CD4-positive, alpha-beta T cell (primary cell): ENCODE measurements around the gene GPR61. TPM values are rescaled to one million over a fixed set of nuclear protein-coding genes. Genes with fewer than 3 reads are reported as not detected.

Experiments
- ATAC-seq: fragments of 200-7000 bp; cut with Tn5 transposase; one replicate; pipeline ENCODE4 v1.10.0; 2022; ENCODE audit warnings: mild to moderate bottlenecking; ENCODE audit not compliant: poor library complexity
- CTCF ChIA-PET: fragments of 350-600 bp; sonication (Branson Sonifier 250); formaldehyde crosslinking; loops from one replicate; lab custom pipeline; 2021; ENCODE audit warnings: antibody characterized with exemption, inconsistent platforms; lab: Charles Lee
- POLR2A ChIA-PET: fragments of 350-600 bp; sonication (Branson Sonifier 250); formaldehyde crosslinking; loops from one replicate; lab custom pipeline; 2021; ENCODE audit warnings: antibody characterized with exemption, inconsistent platforms; lab: Charles Lee
- DNase-seq, 14 experiments: peaks; one replicate each; pipeline ENCODE4 v3.0.0-alpha.2; 2013 to 2020; ENCODE audit warnings: mixed read lengths in 2 of 14
- H3K27ac ChIP-seq, 2 donors: one replicate each; pipeline versions ENCODE4 v1.5.1 to v1.7.0; 2013; ENCODE audit warnings: low read length in 2 of 2, low read depth in 1 of 2, mild to moderate bottlenecking in 1 of 2
- H3K27me3 ChIP-seq, 2 experiments: 1 replicate in 1 of 2; 2 replicates in 1 of 2; pipeline versions ENCODE4 v1.6.1 to v1.7.0; 2013; ENCODE audit warnings: low read length in 2 of 2, control low read depth in 1 of 2, mild to moderate bottlenecking in 1 of 2, moderate library complexity in 1 of 2; ENCODE audit not compliant: insufficient read depth in 2 of 2, control insufficient read depth in 1 of 2
- H3K36me3 ChIP-seq: one replicate; pipeline ENCODE4 v1.6.1; 2013; ENCODE audit warnings: low read length, control low read depth; ENCODE audit not compliant: insufficient read depth
- H3K4me1 ChIP-seq: one replicate; pipeline ENCODE4 v1.6.1; 2013; ENCODE audit warnings: low read length, control low read depth; ENCODE audit not compliant: insufficient read depth
- H3K4me3 ChIP-seq: one replicate; pipeline ENCODE4 v1.5.1; 2013; ENCODE audit warnings: mild to moderate bottlenecking, low read length, moderate library complexity
- H3K9me3 ChIP-seq, 2 experiments: 1 replicate in 1 of 2; 2 replicates in 1 of 2; pipeline versions ENCODE4 v1.6.1 to v1.7.0; 2013; ENCODE audit warnings: low read length in 2 of 2, mild to moderate bottlenecking in 2 of 2, control low read depth in 1 of 2, moderate library complexity in 1 of 2; ENCODE audit not compliant: control insufficient read depth in 1 of 2, insufficient read depth in 1 of 2
- H3K27ac Mint-ChIP-seq: one replicate; pipeline ENCODE4 v1.8.0; 2020; ENCODE audit warnings: mixed read lengths
- H3K27me3 Mint-ChIP-seq: one replicate; pipeline ENCODE4 v1.8.0; 2021; ENCODE audit warnings: mixed read lengths
- H3K36me3 Mint-ChIP-seq: one replicate; pipeline ENCODE4 v1.8.0; 2021; ENCODE audit warnings: low read depth, mixed read lengths
- H3K4me1 Mint-ChIP-seq: one replicate; pipeline ENCODE4 v1.8.0; 2021; ENCODE audit warnings: low read depth, mixed read lengths
- H3K4me3 Mint-ChIP-seq: one replicate; pipeline ENCODE4 v1.8.0; 2020; ENCODE audit warnings: mild to moderate bottlenecking, mixed read lengths
- H3K9me3 Mint-ChIP-seq: one replicate; pipeline ENCODE4 v1.8.0; 2020; ENCODE audit warnings: mixed read lengths
- CTCF ChIP-seq: fragments of 200-600 bp; IDR thresholded peaks from one replicate; pipeline ENCODE4 v1.8.0; 2022; ENCODE audit warnings: antibody characterized with exemption, mild to moderate bottlenecking
- intact Hi-C, 2 experiments: fragments of 100-400 bp; cut with DNase I in 1 of 2; cut with micrococcal nuclease in 1 of 2; formaldehyde crosslinking; loops; one replicate each; pipeline versions ENCODE4 v1.15.1 to v1.9.0; 2023 to 2025; cut with DNase I, micrococcal nuclease
- total RNA-seq, 174 experiments: library from RNA in 2 of 174; stranded (reverse) in 2 of 174; gene quantifications; one replicate each; pipeline ENCODE4 v1.2.3 and lab custom pipeline; 2021 to 2026

The GPR61 gene
- total RNA-seq, 2 experiments from 2014 or later = 0.53 to 0.85 TPM

GRCh38 chr1:109502364-109502851 is 37.3 kb upstream of the GPR61 start:
- no peak for TF ChIP-seq CTCF
- Histone ChIP-seq H3K4me3 (peak overlapping the region; percentile 54), H3K9me3 (peaks cover 0 to 4% of the 10 kb centered on the region in 2 experiments), H3K36me3 (peaks cover 30% of the 10 kb centered on the region), H3K4me1 (peaks cover 96% of the 10 kb centered on the region), H3K27ac (peak overlapping the region; percentile 90 to 94), H3K27me3 (no peaks in the 10 kb centered on the region)
- Mint-ChIP-seq H3K9me3 (no peaks in the 10 kb centered on the region), H3K27ac (peak overlapping the region; percentile 95), H3K4me3 (peak overlapping the region; percentile 90), H3K4me1 (peaks cover 93% of the 10 kb centered on the region), H3K27me3 (no peaks in the 10 kb centered on the region), H3K36me3 (peaks cover 75% of the 10 kb centered on the region)
- DNase-seq (peak; percentile 30 to 89 (median 56)), ATAC-seq (peak; percentile 88)
- CTCF ChIA-PET = interaction anchor here (1.5 to 24.2 kb wide), 4 partner anchors 9 to 44 kb away, joined by 5 to 474 read pairs (median 34); partner anchors contain the start of gene CYB561D1
- intact Hi-C loops = loop anchor here in 1 of 2 experiments (1.0 kb wide), 3 partner anchors 8 to 30 kb away; partner anchors contain the start of gene CYB561D1
- POLR2A ChIA-PET = interaction anchor here (0.7 to 22.6 kb wide), 12 partner anchors 8 to 837 kb away, joined by 3 to 318 read pairs (median 12); partner anchors contain the start of genes AHCYL1, AMIGO1, ATXN7L2 and CYB561D1

- ChIA-PET CTCF (interaction anchor here (1.5 to 24.2 kb wide), 4 partner anchors 10 to 42 kb away, joined by 5 to 474 read pairs (median 32); partner anchors contain the start of gene CYB561D1), POLR2A (interaction anchor here (0.7 to 22.6 kb wide), 6 partner anchors 10 to 78 kb away, joined by 4 to 318 read pairs (median 12); partner anchors contain the start of genes ATXN7L2, CYB561D1, GNAI3 and PSMA5)
- peak in 2 of 14 experiments; percentile 37 to 61 for DNase-seq
- no peaks in the 10 kb centered on the region for H3K9me3 Mint-ChIP-seq
- peak overlapping the region; percentile 74 for H3K4me3 Mint-ChIP-seq
- ATAC-seq = no peak
- peaks cover 75% of the 10 kb centered on the region for H3K36me3 Mint-ChIP-seq
- Histone ChIP-seq H3K27ac (peak overlapping the region; percentile 71 to 74), H3K9me3 (peaks cover 0 to 16% of the 10 kb centered on the region in 2 experiments), H3K4me3 (peak overlapping the region; percentile 51), H3K36me3 (peaks cover 28% of the 10 kb centered on the region), H3K4me1 (peaks cover 95% of the 10 kb centered on the region), H3K27me3 (no peaks in the 10 kb centered on the region)
- peak overlapping the region; percentile 95 for H3K27ac Mint-ChIP-seq
- peaks cover 95% of the 10 kb centered on the region for H3K4me1 Mint-ChIP-seq
- no peaks in the 10 kb centered on the region for H3K27me3 Mint-ChIP-seq
- intact Hi-C loops = no loop called here
- no peak for TF ChIP-seq CTCF
Observed at GRCh38 chr1:109503935-109504334, 35.7 kb upstream of the GPR61 start.

GRCh38 chr1:109504974-109505373 is 34.7 kb upstream of the GPR61 start:
- Histone ChIP-seq H3K4me3 (peak overlapping the region; percentile 51), H3K36me3 (peaks cover 22% of the 10 kb centered on the region), H3K4me1 (peaks cover 92% of the 10 kb centered on the region), H3K27me3 (no peaks in the 10 kb centered on the region), H3K27ac (peak overlapping the region; percentile 71 to 74), H3K9me3 (peaks cover 0 to 16% of the 10 kb centered on the region in 2 experiments)
- H3K4me1 Mint-ChIP-seq = peaks cover 89% of the 10 kb centered on the region
- H3K36me3 Mint-ChIP-seq = peaks cover 73% of the 10 kb centered on the region
- DNase-seq (no peak), ATAC-seq (no peak)
- ChIA-PET CTCF (interaction anchor here (3.0 to 24.2 kb wide), 3 partner anchors 11 to 26 kb away, joined by 9 to 474 read pairs (median 54); partner anchors contain the start of gene CYB561D1), POLR2A (interaction anchor here (1.1 to 22.6 kb wide), 5 partner anchors 10 to 43 kb away, joined by 5 to 318 read pairs (median 13); partner anchors contain the start of genes ATXN7L2, CYB561D1 and GNAI3)
- H3K9me3 Mint-ChIP-seq = no peaks in the 10 kb centered on the region
- H3K4me3 Mint-ChIP-seq = peak overlapping the region; percentile 83
- H3K27ac Mint-ChIP-seq = peak overlapping the region; percentile 95
- no peaks in the 10 kb centered on the region for H3K27me3 Mint-ChIP-seq
- TF ChIP-seq CTCF = no peak
- intact Hi-C loops = no loop called here
